HG03442 (cell line): ENCODE results near the gene MRPL9.
"Not testable (repeated sequence)": the region's sequence is repeated elsewhere in the genome, so short reads cannot be mapped to it uniquely, and the experiment has no call there.

Source experiments
- ATAC-seq: cut with Tn5 transposase; IDR thresholded peaks from one replicate; pipeline ENCODE4 v1.9.1; 2021; ENCODE audit warnings: mild to moderate bottlenecking, moderate library complexity; ENCODE audit not compliant: unreplicated experiment

Gene MRPL9

DNA sequence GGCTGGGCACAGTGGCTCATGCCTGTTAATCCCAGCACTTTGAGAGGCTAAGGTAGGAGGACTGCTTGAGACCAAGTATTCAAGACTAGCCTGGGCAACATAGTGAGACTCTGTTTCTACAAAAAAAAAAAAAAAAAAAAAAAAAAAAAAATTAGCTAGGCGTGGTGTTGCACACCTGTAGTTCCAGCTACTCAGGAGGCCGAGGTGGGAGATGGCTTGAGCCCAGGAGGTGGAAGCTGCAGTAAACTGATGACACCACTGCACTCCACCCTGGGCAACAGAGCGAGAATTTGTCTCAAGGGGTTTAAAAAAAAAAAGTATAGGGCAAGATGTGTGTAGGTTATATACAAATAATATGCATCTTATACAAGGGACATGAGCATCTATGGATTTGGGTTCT is 24.4 kb upstream of the MRPL9 start:
- no peak for ATAC-seq

DNA sequence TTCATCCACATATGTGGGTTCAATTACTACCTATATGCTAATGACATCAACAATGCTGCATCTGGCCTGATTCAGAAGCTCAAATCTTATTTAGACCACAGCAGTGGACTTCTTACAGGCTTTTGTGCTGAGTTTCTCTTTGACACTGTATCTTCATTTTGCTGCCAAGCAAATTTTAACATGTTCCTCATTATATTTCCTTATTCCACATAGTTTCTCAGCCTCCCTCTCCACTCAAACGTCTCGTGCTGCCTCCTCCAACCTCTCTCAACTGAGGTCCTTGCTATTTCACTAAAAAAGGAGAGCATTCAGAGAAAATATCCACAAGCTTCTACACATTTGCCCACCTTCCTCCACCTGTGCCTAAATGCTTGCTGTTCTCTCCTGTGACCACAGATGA is 20.5 kb upstream of the MRPL9 start:
- ATAC-seq: no peak

GRCh38 chr1:151782741-151783140 is 19.4 kb upstream of the MRPL9 start:
- no peak for ATAC-seq

GRCh38 chr1:151782026-151782425 is 18.7 kb upstream of the MRPL9 start:
- not testable (repeated sequence) for ATAC-seq

DNA sequence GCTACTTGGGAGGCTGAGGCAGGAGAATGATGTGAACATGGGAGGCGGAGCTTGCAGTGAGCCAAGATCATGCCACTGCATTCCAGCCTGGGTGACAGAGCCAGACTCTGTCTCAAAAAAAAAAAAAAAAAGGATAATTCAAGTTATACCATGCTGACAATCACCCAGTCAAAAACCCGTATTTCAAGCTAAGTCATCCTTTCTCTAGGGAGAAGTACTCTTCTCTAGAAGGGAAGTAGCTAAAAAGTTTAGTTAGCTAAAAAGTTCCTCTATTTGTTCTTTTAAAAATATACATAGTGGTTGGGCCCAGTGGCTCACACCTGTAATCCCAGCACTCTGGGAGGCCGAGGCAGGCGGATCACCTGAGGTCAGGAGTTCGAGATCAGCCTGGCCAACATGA is 17.4 kb upstream of the MRPL9 start:
- not testable (repeated sequence) for ATAC-seq

DNA sequence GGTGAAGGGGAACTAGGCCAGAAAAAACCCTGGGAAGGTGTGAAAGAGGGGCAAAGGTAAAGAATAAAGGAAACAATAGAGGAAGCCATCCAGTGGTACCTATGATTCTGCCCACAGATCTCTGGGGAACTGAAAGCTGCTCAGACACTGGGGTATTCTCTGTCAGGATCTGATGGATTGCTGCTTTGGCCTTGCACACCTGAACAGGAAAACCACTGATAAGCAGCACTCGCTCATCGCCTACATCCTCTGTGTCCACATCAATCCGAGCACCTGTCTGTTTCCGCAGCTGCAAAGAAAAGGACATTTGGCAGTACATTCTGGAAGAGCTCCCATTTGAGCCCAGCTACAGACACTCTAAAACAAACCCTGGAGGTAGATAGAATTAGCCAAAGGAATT is 16.6 kb upstream of the MRPL9 start:
- ATAC-seq: no peak

DNA sequence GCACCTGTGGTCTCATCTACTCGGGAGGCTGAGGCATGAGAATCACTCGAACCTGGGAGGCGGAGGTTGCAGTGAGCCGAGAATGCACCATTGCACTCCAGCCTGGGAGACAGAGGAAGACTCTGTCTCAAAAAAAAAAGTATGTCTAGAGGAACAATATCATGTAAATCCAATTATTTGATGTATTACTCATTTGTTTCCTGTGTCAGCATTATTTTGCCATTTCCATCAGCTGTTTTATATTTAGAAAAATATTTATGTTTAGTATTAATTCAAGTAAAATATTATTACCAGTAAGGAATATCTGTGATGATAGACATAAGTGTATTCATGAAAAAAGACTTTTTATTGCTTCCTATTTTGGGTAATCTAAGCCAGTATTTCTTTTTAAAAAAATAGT is 14.0 kb upstream of the MRPL9 start:
- no peak for ATAC-seq

GRCh38 chr1:151776665-151777062 is 13.4 kb upstream of the MRPL9 start:
- no peak for ATAC-seq

DNA sequence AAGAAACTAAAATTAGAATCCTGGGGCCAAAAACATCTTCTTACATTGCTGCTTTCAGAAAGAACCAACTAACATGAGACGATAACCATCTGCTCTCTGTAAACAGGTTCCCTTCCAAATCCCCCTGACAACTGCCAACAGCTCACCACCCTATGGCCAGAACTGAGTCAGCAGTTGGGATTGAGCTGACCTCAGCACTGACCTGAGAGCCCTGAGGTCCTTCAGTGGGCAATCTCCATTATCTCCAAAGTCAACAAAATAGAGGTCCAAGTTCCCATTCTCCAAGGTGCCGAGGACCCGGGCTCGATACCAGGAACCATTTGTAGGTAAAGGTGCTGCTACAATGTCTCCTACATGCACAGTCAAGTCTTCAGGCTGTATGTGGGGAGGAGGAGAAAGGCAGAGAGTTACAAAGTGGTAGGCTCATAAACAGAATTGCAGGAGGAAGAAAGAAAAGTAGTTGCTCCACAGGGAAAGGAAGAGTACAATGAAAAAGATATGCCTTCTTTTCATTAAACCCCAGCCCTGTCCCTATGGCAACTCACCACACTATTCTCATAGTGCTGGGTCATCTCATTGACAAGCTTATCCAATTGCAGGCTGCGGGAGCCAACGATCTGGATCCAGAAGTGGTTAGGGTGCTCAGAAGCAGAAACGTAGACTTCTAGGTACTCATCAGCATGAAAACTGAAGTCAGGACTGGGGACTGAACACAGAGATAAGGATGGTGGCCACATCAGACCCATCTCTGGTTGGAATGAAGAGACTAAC is 12.8 kb upstream of the MRPL9 start:
- ATAC-seq: no peak

DNA sequence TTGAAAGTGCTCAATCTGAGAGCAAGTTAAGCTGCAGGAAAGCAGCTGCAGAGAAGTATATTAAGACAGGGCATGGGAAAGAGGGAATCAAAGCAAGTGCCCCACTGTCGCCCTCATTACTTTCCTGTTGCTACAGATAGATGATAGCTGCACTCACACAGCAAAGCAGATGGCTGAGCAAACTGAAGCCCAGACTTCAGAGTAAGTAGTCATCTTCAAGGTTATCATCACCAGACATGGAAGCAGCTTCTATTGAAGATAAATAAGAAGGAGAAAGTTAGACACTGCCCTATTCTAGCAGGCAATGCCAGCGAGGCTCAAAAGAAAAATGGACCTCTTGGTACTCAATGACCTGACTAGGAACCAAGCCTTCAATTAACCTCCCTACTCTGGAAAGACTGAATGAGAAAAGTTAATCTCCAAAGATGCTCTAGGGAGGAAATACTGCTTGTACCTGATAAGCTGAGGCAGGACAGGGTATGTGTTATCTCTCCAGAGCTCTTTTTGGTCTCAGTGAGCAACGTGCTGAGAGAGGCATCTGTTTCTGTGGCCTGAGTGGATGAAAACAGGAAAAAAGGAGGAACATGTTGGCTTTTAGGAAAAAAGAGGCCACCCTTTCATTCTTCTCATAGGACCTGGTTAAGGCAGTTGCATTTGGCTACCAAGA is 11.1 kb upstream of the MRPL9 start:
- ATAC-seq: no peak

DNA sequence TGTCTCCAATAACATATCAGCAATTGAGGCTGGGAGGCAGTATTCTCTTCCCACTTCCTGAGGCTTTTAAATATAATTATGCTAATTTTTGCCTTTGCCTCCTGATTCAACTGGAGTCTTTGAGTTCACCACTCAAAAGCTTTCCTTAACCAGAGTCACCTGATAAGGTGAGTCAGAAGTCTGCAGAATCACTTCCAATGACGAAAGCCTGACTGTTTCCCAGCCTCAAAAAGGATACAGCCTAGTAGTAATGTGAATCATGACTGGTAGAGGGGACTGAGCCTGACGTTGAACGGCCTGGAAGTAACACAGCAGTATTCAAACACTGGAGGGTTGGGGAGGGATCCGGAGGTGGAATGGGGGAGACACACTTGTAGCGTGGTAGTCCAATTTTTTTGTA is 10.4 kb upstream of the MRPL9 start:
- ATAC-seq: no peak

- ATAC-seq: not testable (repeated sequence)
These were observed 6.0 kb upstream of the MRPL9 start for GRCh38 chr1:151769270-151769669.

DNA sequence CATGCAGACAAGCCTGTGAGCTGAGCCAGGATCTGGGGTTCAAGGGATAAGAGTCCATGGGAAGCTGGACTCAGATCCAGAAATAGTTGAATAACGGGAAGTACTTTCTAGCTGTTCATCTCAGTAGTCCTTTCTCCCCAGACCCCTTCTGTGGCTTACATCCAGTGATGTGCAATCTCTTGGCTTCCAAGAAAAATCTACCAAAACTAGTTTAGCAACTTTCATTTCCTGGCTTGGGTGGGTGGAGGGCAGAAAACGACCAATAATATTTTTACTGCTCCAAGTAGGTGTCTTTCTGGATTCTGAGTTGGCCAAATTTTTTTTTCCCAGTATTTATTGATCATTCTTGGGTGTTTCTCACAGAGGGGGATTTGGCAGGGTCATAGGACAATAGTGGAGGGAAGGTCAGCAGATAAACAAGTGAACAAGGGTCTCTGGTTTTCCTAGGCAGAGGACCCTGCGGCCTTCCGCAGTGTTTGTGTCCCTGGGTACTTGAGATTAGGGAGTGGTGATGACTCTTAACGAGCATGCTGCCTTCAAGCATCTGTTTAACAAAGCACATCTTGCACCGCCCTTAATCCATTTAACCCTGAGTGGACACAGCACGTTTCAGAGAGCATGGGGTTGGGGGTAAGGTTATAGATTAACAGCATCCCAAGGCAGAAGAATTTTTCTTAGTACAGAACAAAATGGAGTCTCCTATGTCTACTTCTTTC is 5.2 kb upstream of the MRPL9 start:
- not testable (repeated sequence) for ATAC-seq

GRCh38 chr1:151763990-151764389 is 694 bp upstream of the MRPL9 start:
- ATAC-seq: no peak

- ATAC-seq: no peak
These were observed 2.5 kb downstream of the MRPL9 start for GRCh38 chr1:151760597-151761385.

- ATAC-seq: no peak
These were observed 4.1 kb downstream of the MRPL9 start for GRCh38 chr1:151759241-151759640.

DNA sequence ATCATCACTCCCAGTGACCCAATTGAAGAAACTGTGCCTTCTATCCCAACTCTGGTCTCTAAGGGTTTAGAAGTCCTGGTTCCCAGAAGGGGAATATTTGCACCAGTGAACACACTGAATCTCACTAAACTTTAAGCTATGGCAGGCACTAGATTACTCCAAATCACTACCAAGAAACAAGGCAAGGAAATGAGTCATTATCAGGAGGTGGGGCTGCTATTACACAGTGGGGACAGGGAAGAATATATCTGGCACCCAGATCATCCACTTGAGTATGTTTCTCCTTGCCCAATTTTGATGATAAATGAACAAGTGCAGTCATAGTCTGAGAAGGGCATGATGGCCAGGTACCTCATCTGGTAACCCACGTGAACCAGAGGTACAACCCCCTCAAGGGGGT is 7.0 kb downstream of the MRPL9 start:
- ATAC-seq: no peak

DNA sequence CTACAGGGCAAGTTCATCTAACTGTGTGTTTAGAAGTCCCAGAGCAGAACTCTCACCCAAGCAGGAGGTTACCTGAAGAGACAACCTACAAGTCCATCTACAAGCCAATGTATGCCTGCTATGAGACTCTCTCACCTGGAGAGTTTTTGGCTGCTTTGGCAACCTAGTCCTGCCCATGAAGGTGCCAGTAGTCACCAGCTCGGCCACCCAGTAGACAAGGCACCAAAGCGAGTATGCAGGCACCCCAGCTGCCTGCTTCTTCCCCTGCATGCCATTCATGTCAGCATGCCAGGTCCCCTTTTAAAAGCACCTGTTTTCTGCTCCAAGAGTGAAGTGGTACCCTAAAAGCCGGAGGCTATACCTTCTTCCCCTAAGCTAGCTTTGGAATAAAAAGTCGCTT is 21.8 kb downstream of the MRPL9 start:
- ATAC-seq: no peak

GRCh38 chr1:151739590-151740355 is 23.5 kb downstream of the MRPL9 start:
- no peak for ATAC-seq

DNA sequence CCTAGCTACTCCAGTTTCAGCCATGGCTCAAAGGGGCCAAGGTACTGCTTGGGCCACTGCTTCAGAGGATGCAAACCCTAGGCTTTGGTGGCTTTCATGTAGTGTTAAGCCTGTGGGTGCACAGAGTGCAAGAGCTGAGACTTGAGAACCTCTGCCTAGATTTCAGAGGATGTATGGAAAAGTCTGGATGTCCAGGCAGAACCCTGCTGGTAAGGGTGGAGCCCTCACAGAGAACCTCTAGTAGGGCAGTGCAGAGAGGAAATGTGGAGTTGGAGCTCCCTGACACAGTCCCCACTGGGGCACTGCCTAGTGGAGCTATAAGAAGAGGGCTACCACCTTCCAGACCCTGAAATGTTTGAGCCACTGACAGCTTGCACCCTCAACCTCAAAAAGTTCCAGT is 25.8 kb downstream of the MRPL9 start:
- no peak for ATAC-seq
